DOHH2 (cell line): ENCODE results near the gene BCAS1.

Experiments used
- H3F3A ChIP-seq: fragments of 200-600 bp; sonication (generic), shearing (Covaris generic); 2 replicates; pipeline ENCODE4 v1.6.0; 2016; ENCODE audit warnings: antibody characterized with exemption, mild to moderate bottlenecking; ENCODE audit not compliant: control insufficient read depth, insufficient read depth
- H3K27ac ChIP-seq: fragments of 200-600 bp; sonication (generic); 2 replicates; pipeline ENCODE4 v1.5.1; 2014; ENCODE audit warnings: low read depth, mild to moderate bottlenecking, low read length, moderate library complexity
- H3K27me3 ChIP-seq: fragments of 200-600 bp; sonication (generic); 2 replicates; pipeline ENCODE4 v1.6.1; 2014; ENCODE audit warnings: mild to moderate bottlenecking, low read length, mixed read lengths; ENCODE audit not compliant: control insufficient read depth
- H3K36me3 ChIP-seq: fragments of 200-600 bp; sonication (generic); 2 replicates; pipeline ENCODE4 v1.6.1; 2014; ENCODE audit warnings: mild to moderate bottlenecking, low read length, moderate library complexity, mixed read lengths; ENCODE audit not compliant: control insufficient read depth
- H3K4me1 ChIP-seq: fragments of 200-600 bp; sonication (generic); 2 replicates; pipeline ENCODE4 v1.6.1; 2014; ENCODE audit warnings: mild to moderate bottlenecking, low read length, mixed read lengths; ENCODE audit not compliant: control insufficient read depth
- H3K4me2 ChIP-seq: fragments of 200-600 bp; sonication (generic); 2 replicates; pipeline ENCODE4 v1.6.0; 2014; ENCODE audit warnings: mild to moderate bottlenecking, low read length, moderate library complexity
- H3K4me3 ChIP-seq: fragments of 200-600 bp; sonication (generic); 2 replicates; pipeline ENCODE4 v1.5.1; 2014; ENCODE audit warnings: mild to moderate bottlenecking, low read length, mixed read lengths
- H3K79me2 ChIP-seq: fragments of 200-600 bp; sonication (generic); 2 replicates; pipeline ENCODE4 v1.6.1; 2014; ENCODE audit warnings: mild to moderate bottlenecking, low read length, mixed read lengths; ENCODE audit not compliant: control insufficient read depth
- H3K9me2 ChIP-seq: fragments of 200-600 bp; sonication (generic); replicated peaks from 2 replicates; pipeline ENCODE4 v1.6.1; 2014; ENCODE audit warnings: mild to moderate bottlenecking, low read length, mixed read lengths; ENCODE audit not compliant: control insufficient read depth
- H3K9me3 ChIP-seq: fragments of 200-600 bp; sonication (generic); 2 replicates; pipeline ENCODE4 v1.6.1; 2014; ENCODE audit warnings: antibody characterized with exemption, low read length, mixed read lengths; ENCODE audit not compliant: control insufficient read depth, insufficient read depth
- H4K20me1 ChIP-seq: fragments of 200-600 bp; sonication (generic); 2 replicates; pipeline ENCODE4 v1.6.0; 2014; ENCODE audit warnings: low read depth, mild to moderate bottlenecking, antibody characterized with exemption, low read length, moderate library complexity; ENCODE audit not compliant: control insufficient read depth, insufficient read depth
- EZH2phosphoT487 ChIP-seq: fragments of 200-600 bp; sonication (generic); IDR thresholded peaks from 2 replicates; pipeline ENCODE4 v1.6.1; 2017; ENCODE audit warnings: borderline replicate concordance, mild to moderate bottlenecking, antibody characterized with exemption, low read length, moderate library complexity, mixed read lengths
- TF ChIP-seq, protein P1 (sequence below): fragments of 200-600 bp; sonication (generic); IDR thresholded peaks from one replicate; pipeline ENCODE4 v1.5.1; 2014; ENCODE audit warnings: antibody characterized with exemption, mild to moderate bottlenecking, low read depth, low read length; ENCODE audit not compliant: poor library complexity, severe bottlenecking

Gene BCAS1

DNA sequence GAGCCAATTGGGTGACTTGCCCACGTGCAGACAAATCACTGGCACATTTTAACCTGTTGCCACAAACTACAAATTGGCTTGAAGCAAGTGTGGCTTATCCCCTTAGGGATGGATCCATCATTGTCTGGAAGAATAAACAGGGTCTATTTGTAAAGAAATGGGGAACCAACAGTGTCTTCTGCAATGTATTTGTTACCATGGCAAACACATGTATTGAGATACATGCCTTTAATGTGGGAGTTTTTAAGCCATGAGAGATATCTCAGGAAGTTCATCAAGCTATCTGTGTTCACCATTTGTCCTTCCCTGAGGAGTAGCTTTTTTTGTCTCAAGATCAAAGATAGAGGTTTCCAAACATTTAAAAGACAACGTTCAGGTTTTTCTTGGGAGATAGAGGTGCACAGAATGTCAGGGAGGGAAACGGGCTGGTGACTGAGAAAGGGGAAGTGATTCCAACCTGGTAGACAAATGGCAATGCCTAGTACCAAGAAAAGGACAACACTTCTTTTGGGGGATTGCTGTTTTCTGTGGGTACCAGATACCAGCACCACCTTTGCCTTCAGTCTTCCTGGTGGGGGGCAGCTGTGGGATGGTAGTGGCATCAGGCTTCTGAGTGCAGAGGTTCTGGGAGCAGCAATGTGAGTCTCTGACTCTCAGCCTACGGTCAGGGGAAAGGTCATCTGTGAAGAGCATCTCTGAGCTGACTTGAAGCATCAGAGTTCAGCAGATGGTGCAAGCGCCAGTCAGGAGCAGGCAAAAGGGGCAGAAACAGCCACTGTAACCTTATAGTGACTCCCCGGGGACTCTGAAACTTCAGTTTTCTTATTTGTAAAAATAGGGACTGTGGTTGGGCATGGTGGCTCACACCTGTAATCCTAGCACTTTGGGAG, 20.1 kb upstream of the BCAS1 start:
- Histone ChIP-seq H3K27ac (no peak overlapping the region), H3K36me3 (no peaks in the 10 kb centered on the region), H3K4me3 (no peak overlapping the region), H3K4me1 (peaks cover 10% of the 10 kb centered on the region), H3K9me3 (no peaks in the 10 kb centered on the region), H3F3A (no peaks in the 10 kb centered on the region), H3K9me2 (no peaks in the 10 kb centered on the region), H3K79me2 (no peaks in the 10 kb centered on the region), H3K27me3 (0 out of 2 replicates have a peak, but pooled peaks cover 10% of the 10 kb centered on the region), H4K20me1 (no peaks in the 10 kb centered on the region), H3K4me2 (no peak overlapping the region)
- TF ChIP-seq, protein P1, sequence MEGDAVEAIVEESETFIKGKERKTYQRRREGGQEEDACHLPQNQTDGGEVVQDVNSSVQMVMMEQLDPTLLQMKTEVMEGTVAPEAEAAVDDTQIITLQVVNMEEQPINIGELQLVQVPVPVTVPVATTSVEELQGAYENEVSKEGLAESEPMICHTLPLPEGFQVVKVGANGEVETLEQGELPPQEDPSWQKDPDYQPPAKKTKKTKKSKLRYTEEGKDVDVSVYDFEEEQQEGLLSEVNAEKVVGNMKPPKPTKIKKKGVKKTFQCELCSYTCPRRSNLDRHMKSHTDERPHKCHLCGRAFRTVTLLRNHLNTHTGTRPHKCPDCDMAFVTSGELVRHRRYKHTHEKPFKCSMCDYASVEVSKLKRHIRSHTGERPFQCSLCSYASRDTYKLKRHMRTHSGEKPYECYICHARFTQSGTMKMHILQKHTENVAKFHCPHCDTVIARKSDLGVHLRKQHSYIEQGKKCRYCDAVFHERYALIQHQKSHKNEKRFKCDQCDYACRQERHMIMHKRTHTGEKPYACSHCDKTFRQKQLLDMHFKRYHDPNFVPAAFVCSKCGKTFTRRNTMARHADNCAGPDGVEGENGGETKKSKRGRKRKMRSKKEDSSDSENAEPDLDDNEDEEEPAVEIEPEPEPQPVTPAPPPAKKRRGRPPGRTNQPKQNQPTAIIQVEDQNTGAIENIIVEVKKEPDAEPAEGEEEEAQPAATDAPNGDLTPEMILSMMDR: no peak
- TF ChIP-seq EZH2phosphoT487: no peak

DNA sequence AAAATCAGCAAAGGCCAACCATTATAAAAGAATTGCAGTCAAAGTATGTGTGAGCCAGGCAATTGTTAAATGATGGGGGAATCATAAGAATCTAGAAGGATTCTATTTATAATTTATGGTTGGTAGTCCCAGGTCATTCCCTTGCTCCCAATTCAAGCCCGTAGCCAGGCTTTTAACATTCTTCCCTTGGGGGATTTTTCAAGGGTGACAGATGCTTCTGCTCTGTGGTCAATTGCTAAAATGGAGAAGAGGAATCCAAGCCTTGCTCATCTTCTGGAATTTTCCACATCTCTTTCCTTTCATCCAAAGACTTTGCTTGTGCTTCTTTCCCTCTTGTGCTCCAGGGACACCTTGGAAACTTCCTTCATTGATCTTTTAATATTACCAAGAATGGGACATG, 18.0 kb upstream of the BCAS1 start:
- TF ChIP-seq, protein P1: no peak
- TF ChIP-seq EZH2phosphoT487: no peak
- Histone ChIP-seq H3K9me2 (no peaks in the 10 kb centered on the region; the same call in 1 of the 2 replicates), H3K9me3 (no peaks in the 10 kb centered on the region), H3K36me3 (no peaks in the 10 kb centered on the region), H3K27me3 (0 out of 2 replicates have a peak, but pooled peaks cover 8% of the 10 kb centered on the region), H3K27ac (no peak overlapping the region), H3F3A (no peaks in the 10 kb centered on the region), H3K4me3 (no peak overlapping the region), H3K4me1 (peaks cover 14% of the 10 kb centered on the region), H3K79me2 (no peaks in the 10 kb centered on the region), H4K20me1 (no peaks in the 10 kb centered on the region), H3K4me2 (no peak overlapping the region)

DNA sequence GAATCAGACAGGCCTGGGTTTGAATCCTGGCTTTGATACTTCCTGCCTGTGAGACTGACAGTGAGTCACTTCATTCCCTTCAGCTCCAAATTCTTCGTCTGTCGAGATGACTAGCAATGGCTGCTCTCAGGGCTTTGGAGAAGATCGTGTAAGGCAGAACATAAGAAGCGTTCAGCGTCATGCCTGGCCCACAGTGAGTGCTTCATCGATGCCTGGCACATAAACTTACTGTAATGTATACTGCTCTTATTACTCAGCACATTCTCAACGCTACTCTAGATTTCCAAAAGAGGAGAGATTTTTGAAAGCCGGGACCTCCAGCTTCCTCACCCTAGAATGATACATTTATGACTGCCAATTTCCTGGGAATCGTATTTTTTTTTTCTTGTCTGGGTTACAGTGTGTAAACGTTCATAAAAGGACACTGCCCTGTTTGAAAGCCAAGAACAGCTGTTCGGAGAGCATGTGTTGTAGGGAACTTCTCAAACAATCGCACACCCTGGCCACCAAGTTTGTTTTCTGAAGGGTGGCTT, 16.2 kb upstream of the BCAS1 start:
- H3K4me2 ChIP-seq: no peak overlapping the region

More for the DNA sequence above, 16.2 kb upstream of the BCAS1 start:
- Histone ChIP-seq H4K20me1 (no peaks in the 10 kb centered on the region), H3K36me3 (no peaks in the 10 kb centered on the region), H3K4me3 (no peak overlapping the region), H3K4me1 (peaks cover 27% of the 10 kb centered on the region), H3K79me2 (no peaks in the 10 kb centered on the region), H3K27me3 (0 out of 2 replicates have a peak, but pooled peaks cover 5% of the 10 kb centered on the region), H3K27ac (no peak overlapping the region), H3K9me2 (no peaks in the 10 kb centered on the region; the same call in 1 of the 2 replicates), H3F3A (no peaks in the 10 kb centered on the region), H3K9me3 (no peaks in the 10 kb centered on the region)
- TF ChIP-seq, protein P1: no peak
- no peak for TF ChIP-seq EZH2phosphoT487
